K562 (cell line): ENCODE data around the gene ZC3H11A. TPM values are rescaled to one million over a fixed set of nuclear protein-coding genes. Genes with fewer than 3 reads are reported as not detected.

ENCODE experiments used
- BACH1 ChIP-seq: fragments of 200-800 bp; sonication (Bioruptor generic); IDR thresholded peaks from 2 replicates; pipeline ENCODE4 v1.6.1; 2016; ENCODE audit warnings: missing genetic modification characterization, missing compliant biosample characterization
- BCOR ChIP-seq: fragments of 450-650 bp; IDR thresholded peaks from 2 replicates; pipeline ENCODE4 v1.6.1; 2016
- CAMTA2 ChIP-seq: fragments of 250-450 bp; sonication (Bioruptor Pico); conservative IDR thresholded peaks from 2 replicates; pipeline ENCODE4 v1.5.1; 2022
- CBX1 ChIP-seq: sonication (generic); IDR thresholded peaks from 2 replicates; pipeline ENCODE4 v1.6.1; 2016; ENCODE audit warnings: antibody characterized with exemption, low read depth, mild to moderate bottlenecking
- FOS ChIP-seq: IDR thresholded peaks from 3 replicates; pipeline ENCODE4 v1.6.1; 2011; ENCODE audit not compliant: insufficient read length; ENCODE audit errors: extremely low read depth
- FOXM1 ChIP-seq, 2 experiments: fragments of 450-650 bp in 1 of 2; sonication (generic) in 1 of 2; formaldehyde crosslinking in 1 of 2; IDR thresholded peaks; 2 replicates each; pipeline versions ENCODE4 v1.6.1 to v1.9.0; 2017 to 2022; ENCODE audit warnings: low read depth in 2 of 2, mild to moderate bottlenecking in 2 of 2, missing genetic modification reagents in 1 of 2, moderate library complexity in 1 of 2
- HNRNPL ChIP-seq: fragments of 200-400 bp; formaldehyde crosslinking; IDR thresholded peaks from 2 replicates; pipeline ENCODE4 v1.6.1; 2017; ENCODE audit warnings: low read depth, mild to moderate bottlenecking, low read length
- KDM2B ChIP-seq: fragments of 250-450 bp; sonication (Bioruptor Pico); IDR thresholded peaks from 2 replicates; pipeline ENCODE4 v1.8.0; 2021; ENCODE audit warnings: mild to moderate bottlenecking, moderate library complexity
- MCM3 ChIP-seq: fragments of 450-650 bp; IDR thresholded peaks from 2 replicates; pipeline ENCODE4 v1.6.1; 2016
- NCOA4 ChIP-seq: fragments of 450-650 bp; IDR thresholded peaks from 2 replicates; pipeline ENCODE4 v1.6.1; 2018; ENCODE audit warnings: mild to moderate bottlenecking; ENCODE audit not compliant: partially characterized antibody
- OTX1 ChIP-seq: fragments of 450-650 bp; formaldehyde crosslinking; IDR thresholded peaks from 2 replicates; pipeline ENCODE4 v1.4.0; 2022; ENCODE audit warnings: mild to moderate bottlenecking
- SAP30 ChIP-seq: fragments of 200-600 bp; sonication (generic); IDR thresholded peaks from 2 replicates; pipeline ENCODE4 v1.6.1; 2012; ENCODE audit warnings: borderline replicate concordance, low read depth, mild to moderate bottlenecking, moderate library complexity, low read length, control low read depth, inconsistent platforms; ENCODE audit not compliant: insufficient read depth, poor library complexity, severe bottlenecking
- SMAD2 ChIP-seq: fragments of 150-350 bp; IDR thresholded peaks from 2 replicates; pipeline ENCODE4 v1.6.1; 2014; ENCODE audit warnings: low read depth, mild to moderate bottlenecking, low read length
- SMAD4 ChIP-seq: fragments of 250-450 bp; sonication (Bioruptor Pico); conservative IDR thresholded peaks from 2 replicates; pipeline ENCODE4 v1.8.0; 2021; ENCODE audit warnings: inconsistent platforms, mild to moderate bottlenecking, moderate library complexity
- SNIP1 ChIP-seq: fragments of 450-650 bp; IDR thresholded peaks from 2 replicates; pipeline ENCODE4 v1.7.1; 2017; ENCODE audit warnings: low read depth, mild to moderate bottlenecking
- SOX6 ChIP-seq: fragments of 450-650 bp; IDR thresholded peaks from 2 replicates; pipeline ENCODE4 v1.6.1; 2014; ENCODE audit warnings: mild to moderate bottlenecking
- ZNF184 ChIP-seq: sonication (generic); formaldehyde crosslinking; IDR thresholded peaks from 2 replicates; pipeline ENCODE4 v1.5.0; 2020; ENCODE audit warnings: missing genetic modification reagents
- ZNF311 ChIP-seq: fragments of 250-450 bp; sonication (Bioruptor Pico); IDR thresholded peaks from 2 replicates; pipeline ENCODE4 v1.4.0; 2020; ENCODE audit warnings: mild to moderate bottlenecking, moderate library complexity
- ZNF707 ChIP-seq: fragments of 250-450 bp; sonication (Bioruptor Pico); conservative IDR thresholded peaks from 2 replicates; pipeline ENCODE4 v1.8.0; 2022; ENCODE audit warnings: inconsistent platforms, mild to moderate bottlenecking, moderate library complexity
- ZNF79 ChIP-seq: fragments of 250-450 bp; sonication (Bioruptor Pico); IDR thresholded peaks from 2 replicates; pipeline ENCODE4 v1.4.0; 2020; ENCODE audit warnings: low read depth, mild to moderate bottlenecking, moderate library complexity
- polyA plus RNA-seq, 8 experiments: library from polyadenylated mRNA; depleted of rRNA in 4 of 8; stranded (reverse) in 5 of 8; unstranded in 3 of 8; fragments of >200 nt; fragmentation: Nextera tagmentation in 2 of 8; fragmentation: Illumina TruSeq in 1 of 8; extraction: Ambion mirVana in 2 of 8; extraction: Trizol in 1 of 8; gene quantifications; 2 replicates each; pipeline versions ENCODE4 v1.2.1 to v1.2.3, GENCODE V29; 2011 to 2014; ENCODE audit warnings: inconsistent platforms in 1 of 8, missing spikeins in 1 of 8
- total RNA-seq, 7 experiments: library from RNA; depleted of rRNA in 6 of 7; stranded (reverse); fragments of >200 nt in 6 of 7; fragmentation: Illumina TruSeq in 2 of 7; extraction: Trizol in 2 of 7; gene quantifications; 2 replicates each; pipeline versions ENCODE4 v1.2.1 to v1.2.3, GENCODE V29; 2011 to 2021; ENCODE audit warnings: low replicate concordance in 1 of 7
- TF ChIP-seq, protein P1 (sequence below): fragments of 250-450 bp; sonication (Bioruptor Pico); IDR thresholded peaks from 2 replicates; pipeline ENCODE4 v1.4.0; 2020; ENCODE audit warnings: mild to moderate bottlenecking
- TF ChIP-seq, protein P2 (sequence below), 2 experiments: fragments of 450-650 bp in 1 of 2; IDR thresholded peaks; 2 replicates each; pipeline ENCODE4 v1.6.1; 2011 to 2017; ENCODE audit warnings: low read depth in 2 of 2, antibody characterized with exemption in 1 of 2, borderline replicate concordance in 1 of 2, low read length in 1 of 2, mild to moderate bottlenecking in 1 of 2, mixed read lengths in 1 of 2; ENCODE audit not compliant: control insufficient read depth in 1 of 2

The ZC3H11A gene
- total and polyA plus RNA-seq, 9 of the 15 experiments (the other 6 are each of a cell fraction or from before 2014, with no cell fraction given), result 34.2 to 137 (median 102) TPM

DNA sequence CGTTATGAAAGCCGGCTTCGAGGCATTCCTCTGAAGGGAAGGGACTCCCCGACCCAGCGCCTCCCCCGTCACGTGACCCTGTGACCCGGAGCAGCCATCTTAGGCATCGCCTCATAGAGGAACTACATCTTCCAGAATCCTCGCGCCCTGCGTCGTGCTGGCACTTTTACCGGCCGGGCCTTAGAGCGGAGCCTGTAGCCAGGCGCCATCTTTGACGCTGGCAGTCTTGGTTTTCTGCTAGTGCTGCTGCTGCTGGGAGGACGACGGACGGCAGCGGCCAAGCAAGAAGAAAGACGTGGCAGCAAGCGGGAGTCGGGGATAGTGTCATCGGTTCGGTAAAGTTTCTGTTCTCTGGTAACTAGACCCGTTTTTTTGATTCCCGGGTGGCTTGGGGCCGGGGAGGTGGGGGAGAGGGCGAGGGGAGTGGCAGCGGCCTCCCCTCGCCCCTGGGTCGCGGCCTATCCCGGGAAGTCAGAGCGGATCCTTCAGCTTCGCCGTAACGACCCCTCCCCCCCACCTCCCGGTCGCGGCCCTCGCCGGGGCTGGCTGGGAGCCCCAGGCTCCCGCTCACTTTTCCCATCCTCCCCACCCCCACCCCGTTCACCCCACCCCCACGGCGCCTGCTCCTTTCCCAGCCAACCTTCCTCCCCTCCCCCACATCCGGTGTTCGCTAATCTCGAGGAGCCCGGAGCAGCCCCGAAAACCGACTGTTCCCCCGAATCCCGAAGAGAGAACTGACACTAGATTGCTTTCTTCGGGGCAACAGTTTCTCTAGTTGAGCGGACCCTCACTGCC lies at the start of gene ZC3H11A, which contains the start of gene ZBED6 (continued):
- no peak for TF ChIP-seq BCOR
- 0 out of 2 replicates have a peak, but pooled peaks have one; percentile 37 for TF ChIP-seq OTX1 (CRISPR knock-in tag)
- no peak for TF ChIP-seq SNIP1
- peak; percentile 29 for TF ChIP-seq SAP30
- peak; percentile 37; the same call in 1 of the 2 replicates for TF ChIP-seq BACH1 (tag)
- TF ChIP-seq SMAD4, result peak; percentile 75; the same call in 1 of the 2 replicates
- no peak for TF ChIP-seq HNRNPL
- TF ChIP-seq MCM3, result no peak
- TF ChIP-seq, protein P1, sequence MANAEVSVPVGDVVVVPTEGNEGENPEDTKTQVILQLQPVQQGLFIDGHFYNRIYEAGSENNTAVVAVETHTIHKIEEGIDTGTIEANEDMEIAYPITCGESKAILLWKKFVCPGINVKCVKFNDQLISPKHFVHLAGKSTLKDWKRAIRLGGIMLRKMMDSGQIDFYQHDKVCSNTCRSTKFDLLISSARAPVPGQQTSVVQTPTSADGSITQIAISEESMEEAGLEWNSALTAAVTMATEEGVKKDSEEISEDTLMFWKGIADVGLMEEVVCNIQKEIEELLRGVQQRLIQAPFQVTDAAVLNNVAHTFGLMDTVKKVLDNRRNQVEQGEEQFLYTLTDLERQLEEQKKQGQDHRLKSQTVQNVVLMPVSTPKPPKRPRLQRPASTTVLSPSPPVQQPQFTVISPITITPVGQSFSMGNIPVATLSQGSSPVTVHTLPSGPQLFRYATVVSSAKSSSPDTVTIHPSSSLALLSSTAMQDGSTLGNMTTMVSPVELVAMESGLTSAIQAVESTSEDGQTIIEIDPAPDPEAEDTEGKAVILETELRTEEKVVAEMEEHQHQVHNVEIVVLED (CRISPR knock-in tag), result peak; percentile 84
- no peak for TF ChIP-seq CAMTA2 (CRISPR knock-in tag)
- TF ChIP-seq ZNF79 (CRISPR knock-in tag), result no peak
- TF ChIP-seq KDM2B (CRISPR knock-in tag), result 0 out of 2 replicates have a peak, but pooled peaks have one; percentile 41
- TF ChIP-seq ZNF707, result no peak
- TF ChIP-seq ZNF184 (CRISPR knock-in tag), result no peak
- TF ChIP-seq ZNF311 (CRISPR knock-in tag), result no peak
- TF ChIP-seq FOS, result no peak
- no peak for TF ChIP-seq NCOA4
- TF ChIP-seq, protein P2, sequence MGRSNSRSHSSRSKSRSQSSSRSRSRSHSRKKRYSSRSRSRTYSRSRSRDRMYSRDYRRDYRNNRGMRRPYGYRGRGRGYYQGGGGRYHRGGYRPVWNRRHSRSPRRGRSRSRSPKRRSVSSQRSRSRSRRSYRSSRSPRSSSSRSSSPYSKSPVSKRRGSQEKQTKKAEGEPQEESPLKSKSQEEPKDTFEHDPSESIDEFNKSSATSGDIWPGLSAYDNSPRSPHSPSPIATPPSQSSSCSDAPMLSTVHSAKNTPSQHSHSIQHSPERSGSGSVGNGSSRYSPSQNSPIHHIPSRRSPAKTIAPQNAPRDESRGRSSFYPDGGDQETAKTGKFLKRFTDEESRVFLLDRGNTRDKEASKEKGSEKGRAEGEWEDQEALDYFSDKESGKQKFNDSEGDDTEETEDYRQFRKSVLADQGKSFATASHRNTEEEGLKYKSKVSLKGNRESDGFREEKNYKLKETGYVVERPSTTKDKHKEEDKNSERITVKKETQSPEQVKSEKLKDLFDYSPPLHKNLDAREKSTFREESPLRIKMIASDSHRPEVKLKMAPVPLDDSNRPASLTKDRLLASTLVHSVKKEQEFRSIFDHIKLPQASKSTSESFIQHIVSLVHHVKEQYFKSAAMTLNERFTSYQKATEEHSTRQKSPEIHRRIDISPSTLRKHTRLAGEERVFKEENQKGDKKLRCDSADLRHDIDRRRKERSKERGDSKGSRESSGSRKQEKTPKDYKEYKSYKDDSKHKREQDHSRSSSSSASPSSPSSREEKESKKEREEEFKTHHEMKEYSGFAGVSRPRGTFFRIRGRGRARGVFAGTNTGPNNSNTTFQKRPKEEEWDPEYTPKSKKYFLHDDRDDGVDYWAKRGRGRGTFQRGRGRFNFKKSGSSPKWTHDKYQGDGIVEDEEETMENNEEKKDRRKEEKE (IDR thresholded peaks at IDR 0.05; ENCODE audit: borderline replicate concordance in 1 of 2, control insufficient read depth in 1 of 2, low read depth in 2 of 2, low read length in 1 of 2), result 0 out of 4 replicates have a peak, but pooled peaks of 1 of the 2 experiments have one; percentile 42
- no peak for TF ChIP-seq SMAD2
- TF ChIP-seq SOX6, result peak; percentile 74; the same call in 1 of the 2 replicates
- 0 out of 2 replicates have a peak, but pooled peaks have one; percentile 34 for TF ChIP-seq CBX1
- TF ChIP-seq FOXM1 (IDR thresholded peaks at IDR 0.05; ENCODE audit: low read depth), result peak; percentile 31; the same call in 1 of the 2 replicates
- TF ChIP-seq FOXM1 (CRISPR knock-in tag; IDR thresholded peaks at IDR 0.05; ENCODE audit: low read depth), result no peak
